ENCODE results near the gene SDCCAG8.

Gene SDCCAG8

GRCh38 chr1:243420016-243420945 lies 164.4 kb downstream of the SDCCAG8 start:
- DNase-seq (ENCODE audit: low read depth in 2 of 2), result no peak

- no peak for DNase-seq (ENCODE audit: low read depth in 2 of 2)
These were observed 165.3 kb downstream of the SDCCAG8 start for GRCh38 chr1:243420946-243421685.

GRCh38 chr1:243421784-243422183 lies 165.9 kb downstream of the SDCCAG8 start:
- no peak for DNase-seq (ENCODE audit: low read depth in 2 of 2)

GRCh38 chr1:243422362-243422761 lies 166.5 kb downstream of the SDCCAG8 start:
- no peak for DNase-seq (ENCODE audit: low read depth in 2 of 2)

GRCh38 chr1:243428084-243428483 lies 172.2 kb downstream of the SDCCAG8 start:
- no peak for DNase-seq (ENCODE audit: low read depth in 2 of 2)

GRCh38 chr1:243428617-243429342 lies 172.9 kb downstream of the SDCCAG8 start:
- no peak for DNase-seq (ENCODE audit: low read depth in 2 of 2)

- no peak for DNase-seq (ENCODE audit: low read depth in 2 of 2)
These were observed 175.8 kb downstream of the SDCCAG8 start for GRCh38 chr1:243431591-243431990.

- DNase-seq (ENCODE audit: low read depth in 2 of 2), result no peak
These were observed 176.3 kb downstream of the SDCCAG8 start for GRCh38 chr1:243432136-243432535.

GRCh38 chr1:243433737-243434370 lies 178.0 kb downstream of the SDCCAG8 start:
- DNase-seq (ENCODE audit: low read depth in 2 of 2), result no peak

GRCh38 chr1:243434594-243434993 lies 178.8 kb downstream of the SDCCAG8 start:
- no peak for DNase-seq (ENCODE audit: low read depth in 2 of 2)

- DNase-seq (ENCODE audit: low read depth in 2 of 2), result no peak
These were observed 180.0 kb downstream of the SDCCAG8 start for GRCh38 chr1:243435836-243436235.

- no peak for DNase-seq (ENCODE audit: low read depth in 2 of 2)
These were observed 182.3 kb downstream of the SDCCAG8 start for GRCh38 chr1:243438146-243438545.

GRCh38 chr1:243438815-243439214 lies 183.0 kb downstream of the SDCCAG8 start:
- no peak for DNase-seq (ENCODE audit: low read depth in 2 of 2)

- DNase-seq (ENCODE audit: low read depth in 2 of 2), result no peak
These were observed 184.6 kb downstream of the SDCCAG8 start for GRCh38 chr1:243440406-243440805.

GRCh38 chr1:243441601-243442000 lies 185.8 kb downstream of the SDCCAG8 start:
- no peak for DNase-seq (ENCODE audit: low read depth in 2 of 2)

- no peak for DNase-seq (ENCODE audit: low read depth in 2 of 2)
These were observed 187.7 kb downstream of the SDCCAG8 start for GRCh38 chr1:243443557-243443956.

GRCh38 chr1:243447347-243447746 lies 191.5 kb downstream of the SDCCAG8 start:
- DNase-seq (ENCODE audit: low read depth in 2 of 2), result no peak

GRCh38 chr1:243447844-243448243 lies 192.0 kb downstream of the SDCCAG8 start:
- DNase-seq (ENCODE audit: low read depth in 2 of 2), result no peak

GRCh38 chr1:243449373-243449772 lies 193.5 kb downstream of the SDCCAG8 start:
- no peak for DNase-seq (ENCODE audit: low read depth in 2 of 2)

- DNase-seq (ENCODE audit: low read depth in 2 of 2), result no peak
These were observed 196.3 kb downstream of the SDCCAG8 start for GRCh38 chr1:243452092-243452491.

GRCh38 chr1:243454328-243454997 lies 198.6 kb downstream of the SDCCAG8 start:
- DNase-seq (ENCODE audit: low read depth in 2 of 2), result no peak
